ENCODE results near the gene SLC12A3.

The SLC12A3 gene

DNA sequence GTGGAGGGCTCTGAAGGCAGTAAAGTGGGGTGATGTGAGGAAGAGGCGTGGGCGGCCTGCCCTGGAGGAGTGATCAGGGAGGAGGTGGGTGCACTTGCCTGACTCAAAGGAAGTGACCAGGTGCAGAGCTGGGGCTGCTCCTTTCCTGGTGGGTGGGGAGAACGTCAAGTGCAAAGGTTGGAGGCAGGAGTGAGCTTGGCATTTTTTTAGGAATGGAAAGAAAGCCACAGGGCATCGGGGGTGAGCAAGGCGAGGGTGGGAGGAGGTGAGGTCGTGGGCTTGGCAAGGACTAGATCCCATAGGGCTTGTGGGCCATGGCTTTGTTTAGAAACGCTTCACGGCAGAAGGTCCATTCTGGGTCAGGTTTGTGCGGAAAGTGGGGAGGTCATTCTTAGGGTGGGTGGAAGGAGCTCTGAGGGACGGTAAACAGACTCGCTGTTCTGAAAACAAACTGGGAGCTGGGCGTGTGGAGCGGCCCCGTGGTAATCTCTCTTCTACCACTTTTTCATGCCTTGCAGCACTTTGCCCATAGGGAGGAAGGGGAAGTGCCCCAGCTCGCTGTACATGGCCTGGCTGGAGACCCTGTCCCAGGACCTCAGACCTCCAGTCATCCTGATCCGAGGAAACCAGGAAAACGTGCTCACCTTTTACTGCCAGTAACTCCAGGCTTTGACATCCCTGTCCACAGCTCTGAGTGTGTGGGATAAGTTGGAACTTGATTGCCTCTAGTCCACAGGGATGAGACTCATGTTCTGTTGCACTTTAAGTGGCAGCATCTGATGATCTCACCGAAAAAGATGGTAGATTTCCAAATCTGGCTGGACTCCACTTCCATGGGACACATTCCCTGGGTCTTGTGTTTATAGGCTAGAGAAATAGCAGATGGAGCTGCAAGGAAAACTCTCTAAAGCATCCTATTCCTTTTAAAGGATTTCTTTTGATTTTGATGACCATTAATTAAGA, 48.0 kb downstream of the SLC12A3 start:
- Mint-ChIP-seq H3K4me3 (no peak overlapping the region), H3K9me3 (peaks cover 5% of the 10 kb centered on the region), H3K27ac (no peak overlapping the region), H3K36me3 (no peaks in the 10 kb centered on the region), H3K27me3 (no peaks in the 10 kb centered on the region), H3K4me1 (peaks cover 37% of the 10 kb centered on the region)

DNA sequence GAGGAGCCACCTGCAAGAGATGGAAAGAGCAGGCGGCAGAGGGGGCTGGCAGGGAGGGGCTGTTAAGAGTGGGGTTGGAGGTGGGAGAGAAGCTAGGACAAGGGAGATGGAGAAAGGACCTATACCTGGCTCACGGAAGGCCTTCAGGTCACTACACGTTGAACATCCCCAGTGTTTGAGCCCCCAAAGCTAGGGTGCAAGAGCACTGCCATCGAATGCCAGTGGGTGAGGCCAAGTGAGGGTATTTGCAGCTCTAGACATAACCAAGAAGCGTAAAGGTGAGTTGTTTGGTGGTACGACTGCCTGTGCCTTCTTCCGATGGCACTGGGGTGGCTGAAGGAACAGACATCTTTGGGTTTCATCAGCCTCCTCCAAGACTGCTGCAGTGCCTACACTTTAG, 49.9 kb downstream of the SLC12A3 start:
- Mint-ChIP-seq H3K36me3 (no peaks in the 10 kb centered on the region), H3K9me3 (peaks cover 5% of the 10 kb centered on the region), H3K27me3 (no peaks in the 10 kb centered on the region), H3K4me1 (peaks cover 46% of the 10 kb centered on the region), H3K4me3 (no peak overlapping the region), H3K27ac (peak overlapping the region; percentile 8)

DNA sequence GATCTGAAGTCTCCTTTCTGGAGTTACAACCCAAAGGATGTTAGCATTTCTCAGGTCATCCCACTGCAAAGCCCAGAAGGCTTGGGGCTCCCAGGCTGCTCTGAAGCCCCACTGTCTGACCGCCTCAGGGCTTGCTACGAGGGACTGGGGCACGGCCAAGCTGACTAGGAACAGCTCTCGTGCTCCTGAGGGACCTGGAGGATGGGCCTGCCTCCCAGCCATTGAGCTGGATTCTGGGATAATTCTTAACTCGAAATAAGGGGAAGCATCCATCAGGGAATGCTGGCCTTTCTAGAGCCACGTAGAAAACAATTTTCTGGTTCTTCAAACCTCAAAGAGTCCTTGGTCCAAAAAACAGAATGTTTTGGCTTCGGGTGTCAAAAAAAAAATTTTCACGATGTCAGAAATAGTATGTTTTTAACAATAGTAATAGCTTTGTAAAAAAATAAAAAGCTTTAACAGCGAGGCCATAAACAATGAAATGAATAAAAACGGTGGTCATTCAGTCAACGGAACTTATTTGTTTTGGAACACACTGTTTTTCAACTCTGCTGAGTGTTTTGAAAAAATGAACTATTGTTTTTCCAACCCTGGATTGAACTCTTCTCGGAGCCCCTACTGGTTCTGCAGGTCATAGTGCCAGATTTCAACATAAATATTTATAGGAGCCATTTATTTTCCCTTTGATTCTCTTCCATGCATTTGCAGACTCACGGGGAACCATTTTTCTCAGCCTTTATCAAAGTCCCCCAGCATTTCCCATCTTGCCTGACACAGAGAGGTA, 50.5 kb downstream of the SLC12A3 start:
- H3K36me3 Mint-ChIP-seq: no peaks in the 10 kb centered on the region
- H3K9me3 Mint-ChIP-seq: peaks cover 5% of the 10 kb centered on the region
- no peak overlapping the region for H3K4me3 Mint-ChIP-seq
- H3K4me1 Mint-ChIP-seq: peaks cover 41% of the 10 kb centered on the region
- no peak overlapping the region for H3K27ac Mint-ChIP-seq
- no peaks in the 10 kb centered on the region for H3K27me3 Mint-ChIP-seq

DNA sequence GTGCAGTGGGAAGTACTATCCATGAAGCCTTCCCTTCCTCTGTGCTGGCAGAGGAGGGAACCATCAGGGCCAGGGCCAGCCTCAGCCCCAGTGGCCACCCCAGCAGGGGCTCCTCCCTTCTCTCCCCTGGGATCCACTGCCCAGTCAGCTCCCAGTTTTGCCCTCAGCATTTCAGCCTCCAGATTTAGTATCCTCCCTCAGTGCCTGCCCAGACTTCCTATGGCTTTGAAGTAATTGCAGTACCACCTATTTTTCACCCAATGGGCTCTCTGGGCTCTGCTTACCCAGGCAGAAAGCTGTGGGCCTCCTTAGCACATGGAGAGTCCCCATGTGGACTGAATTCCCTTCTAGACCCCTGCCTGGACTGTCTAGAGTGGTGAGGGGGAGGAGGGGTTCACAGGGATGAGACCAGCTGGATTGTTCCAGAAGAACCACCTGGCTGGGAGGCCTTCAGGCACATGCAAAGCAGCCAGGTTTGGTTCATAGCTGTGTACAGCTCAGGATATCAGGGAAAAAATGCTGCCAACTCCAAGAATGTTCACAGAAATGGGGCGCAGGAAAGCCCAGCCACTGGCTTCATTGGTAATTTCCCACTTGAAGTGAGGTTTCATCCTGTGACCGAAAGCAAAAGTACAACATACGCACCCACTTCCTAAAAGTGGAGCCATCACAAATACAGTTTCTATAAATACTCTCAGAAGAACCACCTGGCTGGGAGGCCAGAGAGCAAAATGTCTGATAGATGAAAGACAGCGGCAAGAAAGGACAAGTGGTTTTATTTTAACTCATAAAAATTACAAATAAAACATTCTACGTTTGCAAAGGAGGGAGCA, 51.8 kb downstream of the SLC12A3 start:
- peak overlapping the region; percentile 41 for H3K4me3 Mint-ChIP-seq

DNA sequence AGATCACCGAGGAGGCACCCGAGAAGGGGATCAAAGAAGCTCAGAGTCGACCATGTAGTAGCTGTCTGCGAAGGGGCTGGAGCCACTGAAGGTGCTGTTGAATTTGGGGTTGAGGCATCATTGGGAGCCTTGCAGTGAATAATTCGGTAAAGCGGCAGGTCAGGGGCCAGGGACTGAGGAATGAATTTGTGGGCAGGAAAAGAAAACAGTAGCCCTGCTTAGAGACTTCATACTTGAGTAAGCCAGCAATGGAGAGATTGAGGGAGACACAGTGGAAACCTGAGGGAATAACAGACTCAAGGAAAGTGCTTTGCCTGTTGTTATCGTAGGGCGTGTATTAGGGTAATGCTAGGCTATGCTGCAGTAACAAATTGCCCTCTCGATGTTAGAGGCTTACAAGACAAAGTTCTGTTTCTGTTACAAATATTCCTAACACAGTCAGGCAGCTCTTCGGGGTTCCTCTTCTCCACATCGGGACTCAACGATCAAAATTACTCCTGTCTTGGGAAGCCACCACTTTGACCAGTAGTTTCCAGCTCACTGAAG, 53.5 kb downstream of the SLC12A3 start:
- H3K36me3 Mint-ChIP-seq: no peaks in the 10 kb centered on the region
- H3K9me3 Mint-ChIP-seq: peaks cover 5% of the 10 kb centered on the region
- H3K4me1 Mint-ChIP-seq: peaks cover 25% of the 10 kb centered on the region
- H3K4me3 Mint-ChIP-seq: no peak overlapping the region
- no peaks in the 10 kb centered on the region for H3K27me3 Mint-ChIP-seq
- peak overlapping the region; percentile 26 for H3K27ac Mint-ChIP-seq

More for the DNA sequence above, 51.8 kb downstream of the SLC12A3 start:
- Mint-ChIP-seq H3K27ac (peak overlapping the region; percentile 89), H3K9me3 (peaks cover 5% of the 10 kb centered on the region), H3K36me3 (no peaks in the 10 kb centered on the region), H3K27me3 (no peaks in the 10 kb centered on the region), H3K4me1 (peaks cover 30% of the 10 kb centered on the region)

DNA sequence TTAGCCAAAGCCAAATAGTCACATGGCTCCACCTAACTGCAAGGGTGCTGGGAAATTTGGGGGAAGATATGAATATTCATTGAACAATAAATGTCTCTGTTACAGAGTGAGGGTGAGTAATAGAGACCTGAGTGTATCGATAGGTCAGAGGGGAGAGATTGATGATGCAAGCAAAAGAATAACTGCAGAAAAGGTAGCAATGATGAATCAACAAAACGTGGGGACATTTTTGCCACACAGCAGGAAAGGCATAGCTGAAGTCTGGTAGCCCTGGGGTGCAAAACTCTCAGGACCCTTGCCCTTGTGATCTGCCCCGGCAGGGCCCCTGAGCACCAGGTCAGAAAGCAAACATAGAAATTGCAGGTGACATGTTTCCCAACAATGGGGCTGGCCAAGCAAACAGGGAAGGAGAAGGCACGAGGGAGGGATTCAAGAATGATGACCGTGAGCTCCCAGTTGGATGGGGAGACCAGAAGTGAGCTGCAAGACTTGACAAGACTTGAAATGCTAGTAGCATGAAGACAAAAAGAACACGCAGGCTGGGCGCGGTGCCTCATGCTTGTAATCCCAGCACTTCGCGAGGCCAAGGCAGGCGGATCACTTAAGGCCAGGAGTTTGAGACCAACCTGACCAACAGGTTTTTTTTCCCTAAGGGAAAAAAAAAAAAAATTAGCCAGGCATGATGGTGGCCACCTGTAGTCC, 54.2 kb downstream of the SLC12A3 start:
- Mint-ChIP-seq H3K27ac (no peak overlapping the region), H3K4me3 (no peak overlapping the region), H3K27me3 (no peaks in the 10 kb centered on the region), H3K4me1 (peaks cover 25% of the 10 kb centered on the region), H3K36me3 (no peaks in the 10 kb centered on the region), H3K9me3 (peaks cover 5% of the 10 kb centered on the region)

DNA sequence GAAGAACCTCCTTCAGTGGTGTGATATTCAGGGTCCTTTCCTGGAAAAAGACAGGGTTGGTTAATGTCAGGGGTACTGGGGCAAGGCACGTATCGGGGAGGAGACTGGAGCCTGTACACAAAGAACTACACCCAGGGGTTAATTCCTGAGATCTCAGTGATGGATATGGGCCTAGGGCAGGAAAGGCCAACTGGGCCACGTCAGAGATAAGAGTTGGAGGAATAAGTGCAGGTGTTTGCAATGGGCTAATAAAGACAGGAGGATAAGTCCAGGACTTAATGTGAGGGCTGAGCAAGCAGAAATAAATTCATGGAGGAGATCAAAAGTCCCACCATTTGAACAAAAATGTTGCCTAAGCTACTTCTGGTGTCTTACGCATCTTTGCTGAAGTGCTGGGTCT, 56.6 kb downstream of the SLC12A3 start:
- Mint-ChIP-seq H3K4me1 (peaks cover 27% of the 10 kb centered on the region), H3K36me3 (no peaks in the 10 kb centered on the region), H3K9me3 (peaks cover 5% of the 10 kb centered on the region), H3K27me3 (no peaks in the 10 kb centered on the region), H3K27ac (no peak overlapping the region), H3K4me3 (no peak overlapping the region)

DNA sequence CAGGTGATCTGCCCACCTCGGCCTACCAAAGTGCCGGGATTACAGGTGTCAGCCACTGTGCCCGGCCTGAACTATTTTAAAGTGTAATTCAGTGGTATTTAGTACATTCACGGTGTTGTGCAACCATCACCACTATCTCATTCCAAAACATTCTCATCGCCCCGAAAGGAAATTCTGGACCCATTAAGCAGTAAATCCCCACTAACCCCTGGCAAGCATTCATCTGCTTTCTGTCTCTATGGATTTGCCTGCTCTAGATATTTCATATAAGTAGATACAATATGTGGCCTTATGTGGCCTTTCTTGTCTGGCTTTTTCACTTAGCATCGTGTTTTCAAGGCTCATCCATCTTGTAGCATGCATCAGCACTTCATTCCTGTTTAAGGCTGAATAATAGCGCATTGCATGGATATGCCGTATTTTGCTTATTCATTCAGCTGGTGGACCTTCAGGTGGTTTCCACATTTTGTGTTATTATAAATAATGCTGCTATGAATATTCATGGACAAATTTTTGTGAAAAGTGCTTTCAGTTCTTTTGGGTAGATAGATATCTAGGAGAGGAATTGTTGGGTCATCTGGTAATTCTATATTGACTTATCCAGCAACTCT, 58.6 kb downstream of the SLC12A3 start:
- Mint-ChIP-seq H3K36me3 (no peaks in the 10 kb centered on the region), H3K4me3 (no peak overlapping the region), H3K4me1 (peaks cover 11% of the 10 kb centered on the region), H3K27me3 (no peaks in the 10 kb centered on the region), H3K9me3 (no peaks in the 10 kb centered on the region), H3K27ac (peak overlapping the region; percentile 27)

DNA sequence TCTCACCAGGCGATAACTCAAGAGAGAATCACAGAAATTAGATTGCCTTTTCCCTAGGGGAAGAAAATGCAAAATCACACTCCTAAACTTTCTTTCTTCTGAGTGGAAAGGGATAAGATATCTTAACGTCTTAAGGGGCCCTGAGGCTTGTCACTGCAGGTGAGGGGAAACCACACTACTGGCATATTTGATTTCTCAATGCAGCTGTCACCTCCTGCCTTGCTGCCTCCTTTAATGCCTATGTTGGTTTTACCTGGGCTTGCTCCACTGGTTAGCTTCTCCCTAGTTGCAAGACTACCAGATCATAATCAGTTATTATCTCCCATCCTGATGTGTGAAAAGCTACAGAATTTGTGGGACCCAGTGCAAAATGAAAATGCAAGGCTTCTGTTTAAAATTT, 62.5 kb downstream of the SLC12A3 start:
- Mint-ChIP-seq H3K36me3 (no peaks in the 10 kb centered on the region), H3K4me3 (no peak overlapping the region), H3K4me1 (peaks cover 13% of the 10 kb centered on the region), H3K9me3 (no peaks in the 10 kb centered on the region), H3K27ac (no peak overlapping the region), H3K27me3 (no peaks in the 10 kb centered on the region)

DNA sequence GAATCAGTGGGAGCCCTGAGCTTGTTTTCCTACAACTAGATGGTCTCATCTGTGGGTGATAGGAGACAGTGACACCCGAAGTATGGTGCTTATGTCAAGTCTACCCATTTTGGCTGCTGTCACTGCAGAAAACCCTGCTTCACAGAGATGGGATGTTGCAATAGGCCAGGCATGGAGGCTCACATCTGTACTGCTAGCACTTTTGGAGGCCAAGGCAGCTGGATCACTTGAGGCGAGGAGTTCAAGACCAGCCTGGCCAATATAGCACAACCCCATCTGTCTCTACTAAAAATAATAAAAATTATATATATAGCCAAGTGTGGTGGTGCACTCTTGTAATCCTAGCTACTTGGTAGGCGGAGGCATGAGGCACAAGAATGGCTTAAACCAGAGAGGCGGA, 64.6 kb downstream of the SLC12A3 start:
- Mint-ChIP-seq H3K36me3 (peaks cover 11% of the 10 kb centered on the region), H3K27ac (no peak overlapping the region), H3K27me3 (no peaks in the 10 kb centered on the region), H3K9me3 (no peaks in the 10 kb centered on the region), H3K4me3 (no peak overlapping the region), H3K4me1 (peaks cover 21% of the 10 kb centered on the region)

DNA sequence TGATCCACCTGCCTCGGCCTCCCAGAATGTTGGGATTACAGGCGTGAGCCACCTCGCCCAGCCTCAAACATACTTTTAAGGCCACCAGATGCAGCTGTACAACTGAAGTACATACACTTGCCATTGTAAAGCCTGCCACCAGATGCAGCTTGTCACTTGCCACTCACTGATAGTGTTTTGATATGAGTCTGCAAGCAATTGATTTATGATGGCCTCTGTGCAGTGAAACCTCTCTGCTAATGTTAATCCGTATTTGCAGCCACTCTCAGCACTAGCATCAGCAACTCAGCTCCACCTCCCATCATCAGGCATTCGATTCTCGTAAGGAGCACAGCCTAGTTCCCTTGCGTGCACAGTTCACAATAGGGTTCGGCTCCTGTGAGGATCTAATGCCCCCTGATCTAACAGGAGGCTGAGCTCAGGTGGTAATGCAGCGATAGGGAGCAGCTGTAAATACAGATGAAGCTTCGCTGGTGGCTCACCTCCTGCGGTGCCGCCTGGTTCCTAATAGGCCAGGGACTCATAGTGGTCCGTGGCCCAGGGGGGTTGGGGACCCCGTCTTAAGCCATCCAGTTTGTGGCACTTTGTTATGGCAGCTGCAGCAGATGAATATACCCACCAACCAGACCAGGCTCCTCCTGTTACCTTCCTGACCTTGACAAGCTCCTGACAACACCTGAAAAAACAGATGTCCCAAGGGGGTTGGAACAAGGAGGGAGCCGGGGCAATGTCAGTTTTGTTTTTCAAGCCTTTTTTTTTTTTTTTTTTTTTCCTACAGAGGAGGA, 65.7 kb downstream of the SLC12A3 start:
- H3K36me3 Mint-ChIP-seq: peaks cover 19% of the 10 kb centered on the region
- H3K4me1 Mint-ChIP-seq: peaks cover 25% of the 10 kb centered on the region
- no peaks in the 10 kb centered on the region for H3K9me3 Mint-ChIP-seq
- peak overlapping the region; percentile 99 for H3K27ac Mint-ChIP-seq
- H3K27me3 Mint-ChIP-seq: no peaks in the 10 kb centered on the region
- peak overlapping the region; percentile 30 for H3K4me3 Mint-ChIP-seq

DNA sequence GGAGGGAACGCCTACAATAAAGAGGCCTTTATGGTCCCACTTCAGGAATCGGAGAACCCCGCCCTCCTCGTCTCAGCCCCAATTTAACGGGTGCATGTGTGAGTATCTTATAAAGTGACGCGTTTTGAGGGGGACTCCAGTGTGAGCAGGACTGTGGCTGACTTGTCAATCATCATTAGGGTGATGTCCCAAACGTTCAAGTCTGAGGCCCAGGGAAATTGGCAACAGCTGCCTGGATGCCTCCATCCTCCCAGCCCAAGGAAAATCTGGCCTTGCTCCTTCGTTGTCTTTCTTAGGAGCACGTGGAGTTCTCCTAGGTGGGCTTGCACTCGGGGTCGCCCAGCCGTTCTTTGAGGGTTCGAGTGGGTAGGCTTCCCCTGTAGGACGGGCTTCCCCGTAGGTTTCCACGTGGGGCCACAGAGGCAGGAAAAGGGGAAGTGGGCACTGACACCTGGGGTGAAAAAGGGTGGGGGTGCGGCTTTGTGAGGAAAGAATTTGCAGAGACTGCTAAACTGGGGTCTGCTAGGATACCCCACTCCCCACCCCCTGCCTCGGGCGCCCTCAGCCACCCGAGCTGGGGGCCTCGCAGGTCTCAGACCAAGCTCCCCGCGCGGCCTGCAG, 66.4 kb downstream of the SLC12A3 start:
- Mint-ChIP-seq H3K4me1 (peaks cover 31% of the 10 kb centered on the region), H3K9me3 (no peaks in the 10 kb centered on the region), H3K4me3 (peak overlapping the region; percentile 73), H3K27me3 (no peaks in the 10 kb centered on the region), H3K27ac (peak overlapping the region; percentile 99), H3K36me3 (peaks cover 23% of the 10 kb centered on the region)

DNA sequence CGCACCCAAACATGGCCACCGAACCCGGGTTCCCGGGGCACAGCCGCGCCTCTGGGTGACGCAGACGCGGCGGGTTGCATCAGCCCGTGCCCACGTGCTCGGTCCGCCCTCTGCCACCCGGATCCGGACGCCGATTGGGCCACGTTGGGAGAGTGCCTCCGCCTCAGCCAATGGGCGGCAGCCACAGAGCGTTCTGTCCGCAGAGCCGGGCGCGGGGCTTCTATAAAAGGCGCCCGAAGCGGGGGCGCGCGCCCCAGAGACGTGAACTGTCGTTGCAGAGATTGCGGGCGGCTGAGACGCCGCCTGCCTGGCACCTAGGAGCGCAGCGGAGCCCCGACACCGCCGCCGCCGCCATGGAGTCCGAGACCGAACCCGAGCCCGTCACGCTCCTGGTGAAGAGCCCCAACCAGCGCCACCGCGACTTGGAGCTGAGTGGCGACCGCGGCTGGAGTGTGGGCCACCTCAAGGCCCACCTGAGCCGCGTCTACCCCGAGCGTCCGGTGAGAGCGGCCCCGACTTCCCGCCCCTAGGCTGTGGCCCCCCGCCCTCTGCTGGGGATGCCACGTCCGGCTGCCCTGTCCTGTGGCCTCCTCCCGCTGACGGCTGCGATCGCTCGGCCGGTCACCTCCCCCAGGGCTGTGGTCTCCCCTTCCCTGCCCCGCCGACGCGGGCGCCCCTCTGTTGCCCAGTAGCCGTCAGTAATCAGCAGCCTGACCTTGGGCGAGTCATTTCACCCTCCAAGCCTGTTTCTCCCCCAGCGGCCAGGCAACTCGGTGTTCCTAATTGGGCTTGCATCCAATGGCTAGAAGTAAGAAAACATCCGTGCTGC, 67.1 kb downstream of the SLC12A3 start, which contains the start of gene HERPUD1:
Gene HERPUD1, plus strand, starts transcription at position 251 of the 829 bp plus-strand sequence. Its CDS starts 103 bp downstream, at position 354.
- peaks cover 29% of the 10 kb centered on the region for H3K36me3 Mint-ChIP-seq
- H3K4me1 Mint-ChIP-seq: peaks cover 39% of the 10 kb centered on the region
- H3K4me3 Mint-ChIP-seq: peak within 1 kb of the TSS; percentile 93
- no peaks in the 10 kb centered on the region for H3K27me3 Mint-ChIP-seq
- peak within 1 kb of the TSS; percentile 99 for H3K27ac Mint-ChIP-seq
- no peaks in the 10 kb centered on the region for H3K9me3 Mint-ChIP-seq

Measured in activated naive CD4-positive, alpha-beta T cell treated with anti-CD3 and anti-CD28 coated beads, Interleukin-2, amount 50 U/mL, for 24 hours (primary cell).